H1 (cell line): ENCODE data around the gene BCL2. TPM values are rescaled to one million over a fixed set of nuclear protein-coding genes. Genes with fewer than 3 reads are reported as not detected.

ENCODE experiments used
- CTBP2 ChIP-seq: IDR thresholded peaks from 2 replicates; pipeline ENCODE4 v1.7.0; 2011; ENCODE audit warnings: borderline replicate concordance, mild to moderate bottlenecking, moderate library complexity, mixed read lengths, low read length; ENCODE audit not compliant: insufficient read depth, insufficient read length
- HDAC2 ChIP-seq, 2 experiments: fragments of 300-600 bp in 1 of 2; sonication (generic) in 1 of 2; IDR thresholded peaks; 2 replicates each; pipeline ENCODE4 v1.6.1; 2011 to 2012; ENCODE audit warnings: low read depth in 2 of 2, low read length in 2 of 2, mild to moderate bottlenecking in 2 of 2, moderate library complexity in 2 of 2, borderline replicate concordance in 1 of 2, inconsistent platforms in 1 of 2
- SRF ChIP-seq: IDR thresholded peaks from 2 replicates; pipeline ENCODE4 v1.6.1; 2011; ENCODE audit warnings: mild to moderate bottlenecking, low read depth, low read length, moderate library complexity
- polyA plus RNA-seq, 7 experiments: library from polyadenylated mRNA; depleted of rRNA in 3 of 7; stranded (reverse) in 5 of 7; unstranded in 2 of 7; fragments of >200 nt in 5 of 7; fragments of 200-250 nt in 2 of 7; gene quantifications; 1 replicate in 5 of 7; 2 replicates in 1 of 7; 4 replicates in 1 of 7; pipeline versions ENCODE4 v1.2.1 to v1.2.3, GENCODE V29; 2011 to 2013; ENCODE audit warnings: missing spikeins in 2 of 7, mixed read lengths in 2 of 7
- total RNA-seq: library from RNA; stranded (reverse); fragmentation: NEBNext Ultra II Directional; extraction: Animal tissue kit (Norgen Biotek cat#: 25700); gene quantifications from 2 replicates; pipeline ENCODE4 v1.2.1, GENCODE V29; 2021

BCL2 gene
- total and polyA plus RNA-seq, 2 of the 8 experiments (the other 6 are each of a cell fraction or from before 2014, with no cell fraction given) = 0.59 to 4.5 TPM

GRCh38 chr18:63301434-63301833 lies 18.1 kb downstream of the BCL2 start (continued):
- TF ChIP-seq SRF = no peak
- no peak for TF ChIP-seq HDAC2 (IDR thresholded peaks at IDR 0.05; ENCODE audit: borderline replicate concordance in 1 of 2, low read depth in 2 of 2, low read length in 2 of 2)
- TF ChIP-seq CTBP2 = no peak
